ENCODE data around the gene KCNIP4.

DNA sequence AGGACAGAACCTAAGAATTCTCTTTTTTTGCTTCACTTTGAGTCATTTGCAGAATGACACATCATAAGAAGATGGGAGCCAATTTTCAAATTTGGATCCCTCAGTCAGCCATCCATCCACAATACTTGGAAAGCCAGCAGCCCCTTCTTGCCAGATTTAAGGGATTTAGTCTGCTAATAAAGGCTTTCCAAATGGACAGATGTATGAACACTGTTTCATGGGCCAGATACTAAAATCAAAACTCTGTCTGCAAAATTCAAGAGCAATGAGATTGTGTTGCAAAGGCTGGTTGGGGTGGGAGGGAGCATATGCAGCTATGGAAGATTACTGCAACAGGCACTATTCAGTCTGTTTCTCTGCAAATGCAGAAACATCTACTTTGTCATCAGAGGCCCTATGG, 37.7 kb upstream of the KCNIP4 start:
- no peak for TF ChIP-seq CTCF (conservative IDR thresholded peaks at IDR 0.05; ENCODE audit: low read depth in 2 of 2)
- TF ChIP-seq, protein P1, sequence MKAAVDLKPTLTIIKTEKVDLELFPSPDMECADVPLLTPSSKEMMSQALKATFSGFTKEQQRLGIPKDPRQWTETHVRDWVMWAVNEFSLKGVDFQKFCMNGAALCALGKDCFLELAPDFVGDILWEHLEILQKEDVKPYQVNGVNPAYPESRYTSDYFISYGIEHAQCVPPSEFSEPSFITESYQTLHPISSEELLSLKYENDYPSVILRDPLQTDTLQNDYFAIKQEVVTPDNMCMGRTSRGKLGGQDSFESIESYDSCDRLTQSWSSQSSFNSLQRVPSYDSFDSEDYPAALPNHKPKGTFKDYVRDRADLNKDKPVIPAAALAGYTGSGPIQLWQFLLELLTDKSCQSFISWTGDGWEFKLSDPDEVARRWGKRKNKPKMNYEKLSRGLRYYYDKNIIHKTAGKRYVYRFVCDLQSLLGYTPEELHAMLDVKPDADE (IDR thresholded peaks at IDR 0.05): no peak
- no peak for TF ChIP-seq POLR2AphosphoS5 (IDR thresholded peaks at IDR 0.05; ENCODE audit: low read depth)
- TF ChIP-seq, protein P2, sequence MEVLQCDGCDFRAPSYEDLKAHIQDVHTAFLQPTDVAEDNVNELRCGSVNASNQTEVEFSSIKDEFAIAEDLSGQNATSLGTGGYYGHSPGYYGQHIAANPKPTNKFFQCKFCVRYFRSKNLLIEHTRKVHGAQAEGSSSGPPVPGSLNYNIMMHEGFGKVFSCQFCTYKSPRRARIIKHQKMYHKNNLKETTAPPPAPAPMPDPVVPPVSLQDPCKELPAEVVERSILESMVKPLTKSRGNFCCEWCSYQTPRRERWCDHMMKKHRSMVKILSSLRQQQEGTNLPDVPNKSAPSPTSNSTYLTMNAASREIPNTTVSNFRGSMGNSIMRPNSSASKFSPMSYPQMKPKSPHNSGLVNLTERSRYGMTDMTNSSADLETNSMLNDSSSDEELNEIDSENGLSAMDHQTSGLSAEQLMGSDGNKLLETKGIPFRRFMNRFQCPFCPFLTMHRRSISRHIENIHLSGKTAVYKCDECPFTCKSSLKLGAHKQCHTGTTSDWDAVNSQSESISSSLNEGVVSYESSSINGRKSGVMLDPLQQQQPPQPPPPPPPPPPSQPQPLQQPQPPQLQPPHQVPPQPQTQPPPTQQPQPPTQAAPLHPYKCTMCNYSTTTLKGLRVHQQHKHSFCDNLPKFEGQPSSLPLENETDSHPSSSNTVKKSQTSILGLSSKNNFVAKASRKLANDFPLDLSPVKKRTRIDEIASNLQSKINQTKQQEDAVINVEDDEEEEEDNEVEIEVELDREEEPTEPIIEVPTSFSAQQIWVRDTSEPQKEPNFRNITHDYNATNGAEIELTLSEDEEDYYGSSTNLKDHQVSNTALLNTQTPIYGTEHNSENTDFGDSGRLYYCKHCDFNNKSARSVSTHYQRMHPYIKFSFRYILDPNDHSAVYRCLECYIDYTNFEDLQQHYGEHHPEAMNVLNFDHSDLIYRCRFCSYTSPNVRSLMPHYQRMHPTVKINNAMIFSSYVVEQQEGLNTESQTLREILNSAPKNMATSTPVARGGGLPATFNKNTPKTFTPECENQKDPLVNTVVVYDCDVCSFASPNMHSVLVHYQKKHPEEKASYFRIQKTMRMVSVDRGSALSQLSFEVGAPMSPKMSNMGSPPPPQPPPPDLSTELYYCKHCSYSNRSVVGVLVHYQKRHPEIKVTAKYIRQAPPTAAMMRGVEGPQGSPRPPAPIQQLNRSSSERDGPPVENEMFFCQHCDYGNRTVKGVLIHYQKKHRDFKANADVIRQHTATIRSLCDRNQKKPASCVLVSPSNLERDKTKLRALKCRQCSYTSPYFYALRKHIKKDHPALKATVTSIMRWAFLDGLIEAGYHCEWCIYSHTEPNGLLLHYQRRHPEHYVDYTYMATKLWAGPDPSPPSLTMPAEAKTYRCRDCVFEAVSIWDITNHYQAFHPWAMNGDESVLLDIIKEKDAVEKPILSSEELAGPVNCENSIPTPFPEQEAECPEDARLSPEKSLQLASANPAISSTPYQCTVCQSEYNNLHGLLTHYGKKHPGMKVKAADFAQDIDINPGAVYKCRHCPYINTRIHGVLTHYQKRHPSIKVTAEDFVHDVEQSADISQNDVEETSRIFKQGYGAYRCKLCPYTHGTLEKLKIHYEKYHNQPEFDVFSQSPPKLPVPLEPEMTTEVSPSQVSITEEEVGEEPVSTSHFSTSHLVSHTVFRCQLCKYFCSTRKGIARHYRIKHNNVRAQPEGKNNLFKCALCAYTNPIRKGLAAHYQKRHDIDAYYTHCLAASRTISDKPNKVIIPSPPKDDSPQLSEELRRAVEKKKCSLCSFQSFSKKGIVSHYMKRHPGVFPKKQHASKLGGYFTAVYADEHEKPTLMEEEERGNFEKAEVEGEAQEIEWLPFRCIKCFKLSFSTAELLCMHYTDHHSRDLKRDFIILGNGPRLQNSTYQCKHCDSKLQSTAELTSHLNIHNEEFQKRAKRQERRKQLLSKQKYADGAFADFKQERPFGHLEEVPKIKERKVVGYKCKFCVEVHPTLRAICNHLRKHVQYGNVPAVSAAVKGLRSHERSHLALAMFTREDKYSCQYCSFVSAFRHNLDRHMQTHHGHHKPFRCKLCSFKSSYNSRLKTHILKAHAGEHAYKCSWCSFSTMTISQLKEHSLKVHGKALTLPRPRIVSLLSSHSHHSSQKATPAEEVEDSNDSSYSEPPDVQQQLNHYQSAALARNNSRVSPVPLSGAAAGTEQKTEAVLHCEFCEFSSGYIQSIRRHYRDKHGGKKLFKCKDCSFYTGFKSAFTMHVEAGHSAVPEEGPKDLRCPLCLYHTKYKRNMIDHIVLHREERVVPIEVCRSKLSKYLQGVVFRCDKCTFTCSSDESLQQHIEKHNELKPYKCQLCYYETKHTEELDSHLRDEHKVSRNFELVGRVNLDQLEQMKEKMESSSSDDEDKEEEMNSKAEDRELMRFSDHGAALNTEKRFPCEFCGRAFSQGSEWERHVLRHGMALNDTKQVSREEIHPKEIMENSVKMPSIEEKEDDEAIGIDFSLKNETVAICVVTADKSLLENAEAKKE (CRISPR knock-in tag; IDR thresholded peaks at IDR 0.05): no peak
- no peak for TF ChIP-seq EZH2phosphoT487 (IDR thresholded peaks at IDR 0.05; ENCODE audit: unreplicated experiment)
- no peak for TF ChIP-seq STAT1 (IDR thresholded peaks at IDR 0.05; ENCODE audit: unreplicated experiment)
- TF ChIP-seq JUNB (IDR thresholded peaks at IDR 0.05; ENCODE audit: unreplicated experiment): no peak
- TF ChIP-seq REST (IDR thresholded peaks at IDR 0.05; ENCODE audit: unreplicated experiment): no peak
- no peak for TF ChIP-seq EZH2 (IDR thresholded peaks at IDR 0.05; ENCODE audit: low read depth, unreplicated experiment)
- TF ChIP-seq CREB1 (CRISPR knock-in tag; IDR thresholded peaks at IDR 0.05; ENCODE audit: low read depth): no peak
